ENCODE results near the gene KDELR3.
"Not testable (repeated sequence)": the region's sequence is repeated elsewhere in the genome, so short reads cannot be mapped to it uniquely, and the experiment has no call there.

Gene KDELR3

GRCh38 chr22:38467438-38467903, 425 bp upstream of the KDELR3 start:
- Histone ChIP-seq H3K4me3 (replicated peaks; ENCODE audit: low read depth, low read length) (peak overlapping the region; percentile 32), H3K36me3 (ENCODE audit: control insufficient read depth, insufficient read depth, low read length) (no peaks in the 10 kb centered on the region), H3K27me3 (replicated peaks; ENCODE audit: control insufficient read depth, insufficient read depth, low read length) (no peaks in the 10 kb centered on the region; the same call in none of the 2 replicates)
- no peak for DNase-seq (ENCODE audit: extremely low read depth, insufficient read length)
- TF ChIP-seq CTCF (IDR thresholded peaks at IDR 0.05; ENCODE audit: insufficient read depth, low read length, poor library complexity, severe bottlenecking): no peak

GRCh38 chr22:38468443-38469305, 778 bp downstream of the KDELR3 start:
- H3K4me3 ChIP-seq (replicated peaks; ENCODE audit: low read depth, low read length): peak overlapping the region; percentile 52
- no peak for DNase-seq (ENCODE audit: extremely low read depth, insufficient read length)
- H3K27me3 ChIP-seq (replicated peaks; ENCODE audit: control insufficient read depth, insufficient read depth, low read length): no peaks in the 10 kb centered on the region; the same call in none of the 2 replicates
- no peaks in the 10 kb centered on the region for H3K36me3 ChIP-seq (ENCODE audit: control insufficient read depth, insufficient read depth, low read length)
- TF ChIP-seq CTCF (IDR thresholded peaks at IDR 0.05; ENCODE audit: insufficient read depth, low read length, poor library complexity, severe bottlenecking): no peak

GRCh38 chr22:38469306-38469781, 1.4 kb downstream of the KDELR3 start:
- no peak for TF ChIP-seq CTCF (IDR thresholded peaks at IDR 0.05; ENCODE audit: insufficient read depth, low read length, poor library complexity, severe bottlenecking)
- Histone ChIP-seq H3K36me3 (ENCODE audit: control insufficient read depth, insufficient read depth, low read length) (no peaks in the 10 kb centered on the region), H3K27me3 (replicated peaks; ENCODE audit: control insufficient read depth, insufficient read depth, low read length) (no peaks in the 10 kb centered on the region; the same call in none of the 2 replicates), H3K4me3 (replicated peaks; ENCODE audit: low read depth, low read length) (no peak overlapping the region)
- DNase-seq (ENCODE audit: extremely low read depth, insufficient read length): no peak

GRCh38 chr22:38470179-38470578, 2.3 kb downstream of the KDELR3 start:
- H3K27me3 ChIP-seq (replicated peaks; ENCODE audit: control insufficient read depth, insufficient read depth, low read length); H3K4me3 ChIP-seq (replicated peaks; ENCODE audit: low read depth, low read length); H3K36me3 ChIP-seq (ENCODE audit: control insufficient read depth, insufficient read depth, low read length); DNase-seq (ENCODE audit: extremely low read depth, insufficient read length): not testable (repeated sequence)

- no peak for TF ChIP-seq CTCF (IDR thresholded peaks at IDR 0.05; ENCODE audit: insufficient read depth, low read length, poor library complexity, severe bottlenecking)
- Histone ChIP-seq H3K36me3 (ENCODE audit: control insufficient read depth, insufficient read depth, low read length) (no peaks in the 10 kb centered on the region), H3K27me3 (replicated peaks; ENCODE audit: control insufficient read depth, insufficient read depth, low read length) (no peaks in the 10 kb centered on the region; the same call in none of the 2 replicates), H3K4me3 (replicated peaks; ENCODE audit: low read depth, low read length) (no peak overlapping the region)
- no peak for DNase-seq (ENCODE audit: extremely low read depth, insufficient read length)
Observed at GRCh38 chr22:38471237-38471636, 3.3 kb downstream of the KDELR3 start.

- Histone ChIP-seq H3K27me3 (replicated peaks; ENCODE audit: control insufficient read depth, insufficient read depth, low read length) (no peaks in the 10 kb centered on the region), H3K4me3 (replicated peaks; ENCODE audit: low read depth, low read length) (no peak overlapping the region), H3K36me3 (ENCODE audit: control insufficient read depth, insufficient read depth, low read length) (no peaks in the 10 kb centered on the region)
- no peak for DNase-seq (ENCODE audit: extremely low read depth, insufficient read length)
- TF ChIP-seq CTCF (IDR thresholded peaks at IDR 0.05; ENCODE audit: insufficient read depth, low read length, poor library complexity, severe bottlenecking): no peak
Observed at GRCh38 chr22:38474003-38474607, 6.2 kb downstream of the KDELR3 start.
